Measurements from ENCODE around the gene ANKLE2.

DNA sequence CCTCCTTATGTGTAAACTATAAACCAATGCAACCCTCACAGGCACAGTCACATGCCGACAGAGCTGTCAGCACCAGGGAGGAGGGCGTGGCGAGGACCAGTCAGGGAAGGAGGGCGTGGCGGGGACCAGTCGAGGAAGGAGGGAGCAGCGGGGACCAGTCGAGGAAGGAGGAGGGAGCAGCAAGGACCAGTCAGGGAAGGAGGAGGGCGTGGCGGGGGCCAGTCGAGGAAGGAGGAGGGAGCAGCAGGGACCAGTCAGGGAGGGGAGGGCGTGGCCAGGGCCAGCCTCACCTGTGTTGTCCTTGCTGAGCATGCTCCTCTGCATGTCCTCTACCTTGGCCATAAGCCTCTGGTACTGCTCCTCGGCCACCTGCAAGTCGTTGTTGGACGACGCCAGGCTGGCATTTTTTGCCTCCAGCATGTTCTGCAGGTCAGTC lies 42.8 kb upstream of the ANKLE2 start:
- TF ChIP-seq, protein P1, sequence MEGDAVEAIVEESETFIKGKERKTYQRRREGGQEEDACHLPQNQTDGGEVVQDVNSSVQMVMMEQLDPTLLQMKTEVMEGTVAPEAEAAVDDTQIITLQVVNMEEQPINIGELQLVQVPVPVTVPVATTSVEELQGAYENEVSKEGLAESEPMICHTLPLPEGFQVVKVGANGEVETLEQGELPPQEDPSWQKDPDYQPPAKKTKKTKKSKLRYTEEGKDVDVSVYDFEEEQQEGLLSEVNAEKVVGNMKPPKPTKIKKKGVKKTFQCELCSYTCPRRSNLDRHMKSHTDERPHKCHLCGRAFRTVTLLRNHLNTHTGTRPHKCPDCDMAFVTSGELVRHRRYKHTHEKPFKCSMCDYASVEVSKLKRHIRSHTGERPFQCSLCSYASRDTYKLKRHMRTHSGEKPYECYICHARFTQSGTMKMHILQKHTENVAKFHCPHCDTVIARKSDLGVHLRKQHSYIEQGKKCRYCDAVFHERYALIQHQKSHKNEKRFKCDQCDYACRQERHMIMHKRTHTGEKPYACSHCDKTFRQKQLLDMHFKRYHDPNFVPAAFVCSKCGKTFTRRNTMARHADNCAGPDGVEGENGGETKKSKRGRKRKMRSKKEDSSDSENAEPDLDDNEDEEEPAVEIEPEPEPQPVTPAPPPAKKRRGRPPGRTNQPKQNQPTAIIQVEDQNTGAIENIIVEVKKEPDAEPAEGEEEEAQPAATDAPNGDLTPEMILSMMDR (IDR thresholded peaks at IDR 0.05), result no peak
- TF ChIP-seq EZH2 (IDR thresholded peaks at IDR 0.05), result no peak
- TF ChIP-seq EZH2phosphoT487 (IDR thresholded peaks at IDR 0.05), result no peak
